ENCODE results near the gene MAP2. TPM values are rescaled to one million over a fixed set of nuclear protein-coding genes. Genes with fewer than 3 reads are reported as not detected.

The MAP2 gene
- total and polyA plus RNA-seq, 10 of the 15 experiments (the other 5 are each of a cell fraction or from before 2014, with no cell fraction given) = 0.01 TPM; not detected in 9

GRCh38 chr2:209523867-209524266 is 100.0 kb downstream of the MAP2 start (continued):
- TF ChIP-seq PKNOX1 (IDR thresholded peaks at IDR 0.05) (no peak), TAF1 (IDR thresholded peaks at IDR 0.05; ENCODE audit: borderline replicate concordance, low read depth, low read length) (no peak), HDAC2 (IDR thresholded peaks at IDR 0.05) (no peak), ZSCAN29 (IDR thresholded peaks at IDR 0.05) (no peak), RUNX3 (IDR thresholded peaks at IDR 0.05; ENCODE audit: low read length) (peak; percentile 47; the same call in 1 of the 2 replicates), RAD51 (IDR thresholded peaks at IDR 0.05) (no peak), ZZZ3 (IDR thresholded peaks at IDR 0.05; ENCODE audit: control insufficient read depth, insufficient read length, low read depth) (no peak), SMAD5 (IDR thresholded peaks at IDR 0.05; ENCODE audit: low read depth) (no peak), ZNF217 (IDR thresholded peaks at IDR 0.05) (0 out of 2 replicates have a peak, but pooled peaks have one; percentile 50), USF1 (IDR thresholded peaks at IDR 0.05; ENCODE audit: borderline replicate concordance, extremely low read length, insufficient read depth, low read depth, low read length) (no peak), MYC (IDR thresholded peaks at IDR 0.05; ENCODE audit: insufficient read depth, insufficient read length, insufficient replicate concordance, low read length, severe bottlenecking) (no peak), ZNF384 (IDR thresholded peaks at IDR 0.05; ENCODE audit: borderline replicate concordance, low read depth, low read length) (no peak), BCL3 (IDR thresholded peaks at IDR 0.05; ENCODE audit: borderline replicate concordance, insufficient read depth, low read depth, low read length, poor library complexity, severe bottlenecking) (no peak), FOS (IDR thresholded peaks at IDR 0.05; ENCODE audit: borderline replicate concordance, extremely low read depth, insufficient read length) (no peak), MTA3 (IDR thresholded peaks at IDR 0.05; ENCODE audit: borderline replicate concordance, low read length) (no peak), SKIL (IDR thresholded peaks at IDR 0.05; ENCODE audit: low read depth, poor library complexity, severe bottlenecking) (no peak), NR2C1 (IDR thresholded peaks at IDR 0.05) (no peak), WRNIP1 (IDR thresholded peaks at IDR 0.05; ENCODE audit: borderline replicate concordance, low read depth, low read length) (no peak), CREM (IDR thresholded peaks at IDR 0.05; ENCODE audit: low read depth) (no peak), RELB (IDR thresholded peaks at IDR 0.05; ENCODE audit: low read depth) (no peak), HSF1 (IDR thresholded peaks at IDR 0.05; ENCODE audit: low read depth, low read length) (no peak), GATAD2B (conservative IDR thresholded peaks at IDR 0.05; ENCODE audit: low read depth) (no peak), RBBP5 (conservative IDR thresholded peaks at IDR 0.05) (no peak), CHD1 (IDR thresholded peaks at IDR 0.05; ENCODE audit: low read depth, low read length) (no peak)

All from GM12878 (cell line).